Esophagus squamous epithelium (tissue), 4 donors: ENCODE measurements around the gene PROSER2.

Experiments used
- POLR2A ChIP-seq, 4 donors: fragments of 450-650 bp; IDR thresholded peaks; one replicate each; pipeline ENCODE4 v1.6.1; 2017; ENCODE audit warnings: antibody characterized with exemption in 4 of 4, mild to moderate bottlenecking in 4 of 4, moderate library complexity in 3 of 4
- TF ChIP-seq, protein P1 (sequence below), 6 experiments: fragments of 450-650 bp in 4 of 6; fragments of 200-600 bp in 2 of 6; sonication (generic) in 2 of 6; IDR thresholded peaks; one replicate each; pipeline ENCODE4 v1.5.1; 2016 to 2019; ENCODE audit warnings: antibody characterized with exemption in 6 of 6, mild to moderate bottlenecking in 4 of 6, moderate library complexity in 4 of 6

DNA sequence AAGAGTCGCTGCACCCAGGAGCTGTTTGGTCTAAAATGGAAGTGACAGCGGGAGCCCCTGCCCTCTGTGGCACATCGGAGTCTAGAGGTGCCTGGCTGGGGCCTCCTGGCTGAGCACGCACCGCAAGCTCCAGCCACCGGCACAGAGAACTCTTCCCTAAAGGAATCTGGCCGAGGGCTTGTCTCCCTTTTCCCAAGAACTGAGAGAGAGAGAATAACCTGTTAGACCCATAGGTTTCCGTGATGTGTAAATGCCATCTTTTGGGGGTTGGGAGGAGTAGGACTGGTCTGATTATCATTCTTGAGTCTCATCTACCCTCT is 47.3 kb downstream of the PROSER2 start:
- TF ChIP-seq, protein P1, sequence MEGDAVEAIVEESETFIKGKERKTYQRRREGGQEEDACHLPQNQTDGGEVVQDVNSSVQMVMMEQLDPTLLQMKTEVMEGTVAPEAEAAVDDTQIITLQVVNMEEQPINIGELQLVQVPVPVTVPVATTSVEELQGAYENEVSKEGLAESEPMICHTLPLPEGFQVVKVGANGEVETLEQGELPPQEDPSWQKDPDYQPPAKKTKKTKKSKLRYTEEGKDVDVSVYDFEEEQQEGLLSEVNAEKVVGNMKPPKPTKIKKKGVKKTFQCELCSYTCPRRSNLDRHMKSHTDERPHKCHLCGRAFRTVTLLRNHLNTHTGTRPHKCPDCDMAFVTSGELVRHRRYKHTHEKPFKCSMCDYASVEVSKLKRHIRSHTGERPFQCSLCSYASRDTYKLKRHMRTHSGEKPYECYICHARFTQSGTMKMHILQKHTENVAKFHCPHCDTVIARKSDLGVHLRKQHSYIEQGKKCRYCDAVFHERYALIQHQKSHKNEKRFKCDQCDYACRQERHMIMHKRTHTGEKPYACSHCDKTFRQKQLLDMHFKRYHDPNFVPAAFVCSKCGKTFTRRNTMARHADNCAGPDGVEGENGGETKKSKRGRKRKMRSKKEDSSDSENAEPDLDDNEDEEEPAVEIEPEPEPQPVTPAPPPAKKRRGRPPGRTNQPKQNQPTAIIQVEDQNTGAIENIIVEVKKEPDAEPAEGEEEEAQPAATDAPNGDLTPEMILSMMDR (IDR thresholded peaks at IDR 0.05), result no peak
- TF ChIP-seq POLR2A (IDR thresholded peaks at IDR 0.05), result no peak
